ENCODE data around the gene KRTDAP. TPM values are rescaled to one million over a fixed set of nuclear protein-coding genes. Genes with fewer than 3 reads are reported as not detected.
"Not testable (repeated sequence)": the region's sequence is repeated elsewhere in the genome, so short reads cannot be mapped to it uniquely, and the experiment has no call there.

KRTDAP gene
- total and polyA plus RNA-seq, 4 experiments from 2014 or later = not detected

GRCh38 chr19:35484252-35485036, 5.8 kb downstream of the KRTDAP start:
- H3K27ac Mint-ChIP-seq = no peak overlapping the region
- H3K4me1 Mint-ChIP-seq = peaks cover 0 to 1% (median 0%) of the 10 kb centered on the region in 4 donors
- no peak for DNase-seq
- no peaks in the 10 kb centered on the region for H3K36me3 Mint-ChIP-seq
- peaks cover 3 to 5% of the 10 kb centered on the region in 2 donors for H3K27me3 Mint-ChIP-seq
- no peak overlapping the region for H3K4me3 Mint-ChIP-seq
- ChIA-PET POLR2A (ENCODE audit: partially characterized antibody) (no interaction called here), CTCF (ENCODE audit: partially characterized antibody) (no interaction called here)
- Histone ChIP-seq H3K4me3 (ENCODE audit: low read length in 2 of 2) (no peak overlapping the region), H3K9me3 (ENCODE audit: control insufficient read depth in 1 of 2, low read length in 2 of 2) (no peaks in the 10 kb centered on the region), H3K27me3 (ENCODE audit: insufficient read depth, low read length) (no peaks in the 10 kb centered on the region), H3K27ac (ENCODE audit: low read depth, low read length) (no peak overlapping the region), H3K36me3 (ENCODE audit: insufficient read depth, low read length) (no peaks in the 10 kb centered on the region), H3K4me1 (ENCODE audit: insufficient read depth, low read length) (no peaks in the 10 kb centered on the region)
- intact Hi-C loops (cut with micrococcal nuclease) = no loop called here
- H3K9me3 Mint-ChIP-seq = no peaks in the 10 kb centered on the region

- H3K27me3 Mint-ChIP-seq = peaks cover 3 to 5% of the 10 kb centered on the region in 2 donors
- Histone ChIP-seq H3K4me3 (ENCODE audit: low read length in 2 of 2) (no peak overlapping the region), H3K27me3 (ENCODE audit: insufficient read depth, low read length) (no peaks in the 10 kb centered on the region), H3K27ac (ENCODE audit: low read depth, low read length) (no peak overlapping the region), H3K4me1 (ENCODE audit: insufficient read depth, low read length) (no peaks in the 10 kb centered on the region), H3K9me3 (ENCODE audit: control insufficient read depth in 1 of 2, low read length in 2 of 2) (no peaks in the 10 kb centered on the region), H3K36me3 (ENCODE audit: insufficient read depth, low read length) (no peaks in the 10 kb centered on the region)
- H3K36me3 Mint-ChIP-seq = no peaks in the 10 kb centered on the region
- no peak overlapping the region for H3K4me3 Mint-ChIP-seq
- H3K27ac Mint-ChIP-seq = no peak overlapping the region
- no peak for DNase-seq
- ChIA-PET CTCF (ENCODE audit: partially characterized antibody) (interaction anchor here (1.0 kb wide), 1 partner anchor 28 kb away, joined by 3 read pairs; no protein-coding TSS in a partner anchor), POLR2A (ENCODE audit: partially characterized antibody) (no interaction called here)
- H3K4me1 Mint-ChIP-seq = peaks cover 0 to 1% (median 0%) of the 10 kb centered on the region in 4 donors
- intact Hi-C loops (cut with micrococcal nuclease) = no loop called here
- H3K9me3 Mint-ChIP-seq = no peaks in the 10 kb centered on the region
These were observed 7.2 kb downstream of the KRTDAP start for GRCh38 chr19:35483089-35483488.

- POLR2A ChIA-PET (ENCODE audit: partially characterized antibody) = no interaction called here
- H3K27me3 Mint-ChIP-seq = peaks cover 0 to 2% of the 10 kb centered on the region in 2 donors
- Histone ChIP-seq H3K27ac (ENCODE audit: low read depth, low read length) (no peak overlapping the region), H3K36me3 (ENCODE audit: insufficient read depth, low read length) (no peaks in the 10 kb centered on the region), H3K4me1 (ENCODE audit: insufficient read depth, low read length) (no peaks in the 10 kb centered on the region), H3K9me3 (ENCODE audit: control insufficient read depth in 1 of 2, low read length in 2 of 2) (no peaks in the 10 kb centered on the region), H3K27me3 (ENCODE audit: insufficient read depth, low read length) (no peaks in the 10 kb centered on the region), H3K4me3 (ENCODE audit: low read length in 2 of 2) (no peak overlapping the region)
- CTCF ChIA-PET (ENCODE audit: partially characterized antibody) = interaction anchor here (0.6 to 2.5 kb wide), 4 partner anchors 8 to 126 kb away, joined by 3 to 8 read pairs (median 6); no protein-coding TSS in a partner anchor
- H3K9me3 Mint-ChIP-seq = peaks cover 0 to 1% (median 0%) of the 10 kb centered on the region in 8 donors
- no peaks in the 10 kb centered on the region for H3K4me1 Mint-ChIP-seq
- DNase-seq = no peak
- H3K27ac Mint-ChIP-seq = no peak overlapping the region
- intact Hi-C loops (cut with micrococcal nuclease) = no loop called here
- no peaks in the 10 kb centered on the region for H3K36me3 Mint-ChIP-seq
- no peak overlapping the region for H3K4me3 Mint-ChIP-seq
These were observed 11.2 kb downstream of the KRTDAP start for GRCh38 chr19:35478794-35479677.

GRCh38 chr19:35476149-35476548, 14.1 kb downstream of the KRTDAP start:
- H3K27me3 ChIP-seq (ENCODE audit: insufficient read depth, low read length) = no peaks in the 10 kb centered on the region
- Mint-ChIP-seq H3K27ac (no peak overlapping the region), H3K4me3 (no peak overlapping the region), H3K4me1 (no peaks in the 10 kb centered on the region), H3K36me3 (no peaks in the 10 kb centered on the region), H3K9me3 (peaks cover 0 to 1% (median 0%) of the 10 kb centered on the region in 8 donors), H3K27me3 (no peaks in the 10 kb centered on the region)
- no peak overlapping the region for H3K4me3 ChIP-seq (ENCODE audit: low read length in 2 of 2)
- H3K9me3 ChIP-seq (ENCODE audit: control insufficient read depth in 1 of 2, low read length in 2 of 2) = no peaks in the 10 kb centered on the region
- intact Hi-C loops (cut with micrococcal nuclease) = no loop called here
- no peak for DNase-seq
- no peaks in the 10 kb centered on the region for H3K36me3 ChIP-seq (ENCODE audit: insufficient read depth, low read length)
- H3K27ac ChIP-seq (ENCODE audit: low read depth, low read length) = no peak overlapping the region
- H3K4me1 ChIP-seq (ENCODE audit: insufficient read depth, low read length) = no peaks in the 10 kb centered on the region
- ChIA-PET CTCF (ENCODE audit: partially characterized antibody) (interaction anchor here (2.5 kb wide), 1 partner anchor 123 kb away, joined by 8 read pairs; no protein-coding TSS in a partner anchor), POLR2A (ENCODE audit: partially characterized antibody) (no interaction called here)

- H3K9me3 ChIP-seq (ENCODE audit: control insufficient read depth in 1 of 2, low read length in 2 of 2); H3K4me3 Mint-ChIP-seq; H3K27ac ChIP-seq (ENCODE audit: low read depth, low read length); H3K27me3 ChIP-seq (ENCODE audit: insufficient read depth, low read length); POLR2A ChIA-PET (ENCODE audit: partially characterized antibody); H3K4me3 ChIP-seq (ENCODE audit: low read length in 2 of 2); H3K4me1 Mint-ChIP-seq; H3K27me3 Mint-ChIP-seq; H3K4me1 ChIP-seq (ENCODE audit: insufficient read depth, low read length); H3K9me3 Mint-ChIP-seq; intact Hi-C loops (cut with micrococcal nuclease); H3K36me3 ChIP-seq (ENCODE audit: insufficient read depth, low read length); H3K36me3 Mint-ChIP-seq; DNase-seq: not testable (repeated sequence)
- peak overlapping the region in 1 of 7 donors; percentile 23 for H3K27ac Mint-ChIP-seq
- CTCF ChIA-PET (ENCODE audit: partially characterized antibody) = interaction anchor here (0.7 to 3.1 kb wide), 4 partner anchors 21 to 408 kb away, joined by 3 to 13 read pairs (median 4); no protein-coding TSS in a partner anchor
These were observed 15.7 kb downstream of the KRTDAP start for GRCh38 chr19:35474594-35474993.

GRCh38 chr19:35474104-35474503, 16.2 kb downstream of the KRTDAP start:
- no peak overlapping the region for H3K4me3 ChIP-seq (ENCODE audit: low read length in 2 of 2)
- ChIA-PET CTCF (ENCODE audit: partially characterized antibody) (interaction anchor here (1.4 to 3.1 kb wide), 3 partner anchors 21 to 407 kb away, joined by 3 to 13 read pairs (median 6); no protein-coding TSS in a partner anchor), POLR2A (ENCODE audit: partially characterized antibody) (no interaction called here)
- Mint-ChIP-seq H3K9me3 (peaks cover 0 to 1% (median 0%) of the 10 kb centered on the region in 8 donors), H3K4me1 (no peaks in the 10 kb centered on the region), H3K27ac (no peak overlapping the region), H3K4me3 (no peak overlapping the region), H3K27me3 (no peaks in the 10 kb centered on the region), H3K36me3 (no peaks in the 10 kb centered on the region)
- no peaks in the 10 kb centered on the region for H3K9me3 ChIP-seq (ENCODE audit: control insufficient read depth in 1 of 2, low read length in 2 of 2)
- no peaks in the 10 kb centered on the region for H3K36me3 ChIP-seq (ENCODE audit: insufficient read depth, low read length)
- H3K27me3 ChIP-seq (ENCODE audit: insufficient read depth, low read length) = no peaks in the 10 kb centered on the region
- intact Hi-C loops (cut with micrococcal nuclease) = no loop called here
- H3K4me1 ChIP-seq (ENCODE audit: insufficient read depth, low read length) = no peaks in the 10 kb centered on the region
- DNase-seq = no peak
- no peak overlapping the region for H3K27ac ChIP-seq (ENCODE audit: low read depth, low read length)

GRCh38 chr19:35471946-35472345, 18.3 kb downstream of the KRTDAP start:
- H3K4me3 ChIP-seq (ENCODE audit: low read length in 2 of 2) = no peak overlapping the region
- Mint-ChIP-seq H3K27ac (no peak overlapping the region), H3K9me3 (peaks cover 0 to 1% (median 0%) of the 10 kb centered on the region in 8 donors), H3K27me3 (no peaks in the 10 kb centered on the region), H3K4me1 (peaks cover 0 to 6% (median 0%) of the 10 kb centered on the region in 4 donors), H3K36me3 (no peaks in the 10 kb centered on the region), H3K4me3 (no peak overlapping the region)
- no peak for DNase-seq
- ChIA-PET POLR2A (ENCODE audit: partially characterized antibody) (no interaction called here), CTCF (ENCODE audit: partially characterized antibody) (interaction anchor here (1.1 to 3.1 kb wide), 4 partner anchors 9 to 123 kb away, joined by 3 to 13 read pairs (median 6); no protein-coding TSS in a partner anchor)
- no peaks in the 10 kb centered on the region for H3K9me3 ChIP-seq (ENCODE audit: control insufficient read depth in 1 of 2, low read length in 2 of 2)
- H3K4me1 ChIP-seq (ENCODE audit: insufficient read depth, low read length) = peaks cover 6% of the 10 kb centered on the region
- intact Hi-C loops (cut with micrococcal nuclease) = no loop called here
- H3K27ac ChIP-seq (ENCODE audit: low read depth, low read length) = no peak overlapping the region
- no peaks in the 10 kb centered on the region for H3K36me3 ChIP-seq (ENCODE audit: insufficient read depth, low read length)
- H3K27me3 ChIP-seq (ENCODE audit: insufficient read depth, low read length) = no peaks in the 10 kb centered on the region

Measured in CD4-positive, alpha-beta memory T cell (primary cell).